Neural crest cell (in vitro differentiated cells): Measurements from ENCODE around the gene SRI. TPM values are rescaled to one million over a fixed set of nuclear protein-coding genes. Genes with fewer than 3 reads are reported as not detected.

Experiments
- DNase-seq: peaks from one replicate; pipeline ENCODE4 v3.0.0; 2021; ENCODE audit warnings: low read depth, mixed read lengths, low spot score
- H3K27ac Mint-ChIP-seq: one replicate; pipeline ENCODE4 v1.8.0; 2021; ENCODE audit warnings: mild to moderate bottlenecking, mixed read lengths; ENCODE audit not compliant: unreplicated experiment
- H3K27me3 Mint-ChIP-seq: 2 replicates; pipeline ENCODE4 v1.8.0; 2021; ENCODE audit warnings: low read depth, mild to moderate bottlenecking, mixed read lengths
- H3K36me3 Mint-ChIP-seq: 2 replicates; pipeline ENCODE4 v1.8.0; 2021; ENCODE audit warnings: low read depth, mild to moderate bottlenecking, mixed read lengths
- H3K4me1 Mint-ChIP-seq: 2 replicates; pipeline ENCODE4 v1.8.0; 2021; ENCODE audit warnings: mixed read lengths
- H3K4me3 Mint-ChIP-seq: one replicate; pipeline ENCODE4 v1.8.0; 2021; ENCODE audit warnings: mild to moderate bottlenecking, mixed read lengths
- H3K9me3 Mint-ChIP-seq: 2 replicates; pipeline ENCODE4 v1.8.0; 2021; ENCODE audit warnings: mixed read lengths
- CTCF ChIP-seq: fragments of 200-600 bp; sonication (generic); conservative IDR thresholded peaks from 2 replicates; pipeline ENCODE4 v1.5.0; 2021; ENCODE audit warnings: antibody characterized with exemption, mild to moderate bottlenecking
- total RNA-seq: library from RNA; stranded (reverse); gene quantifications from 2 replicates; pipeline ENCODE4 v1.2.1, GENCODE V29; 2021

SRI gene
- total RNA-seq, 1 donor from 2014 or later, result 143 TPM

- Mint-ChIP-seq H3K4me3 (no peak overlapping the region), H3K27ac (no peak overlapping the region), H3K4me1 (peaks cover 11% of the 10 kb centered on the region), H3K36me3 (peaks cover 14% of the 10 kb centered on the region), H3K9me3 (no peaks in the 10 kb centered on the region), H3K27me3 (no peaks in the 10 kb centered on the region)
- no peak for DNase-seq
- no peak for TF ChIP-seq CTCF
Observed at GRCh38 chr7:88200789-88201188, 19.0 kb downstream of the SRI start.

- H3K36me3 Mint-ChIP-seq, result peaks cover 14% of the 10 kb centered on the region
- no peak overlapping the region for H3K27ac Mint-ChIP-seq
- TF ChIP-seq CTCF, result no peak
- no peak for DNase-seq
- H3K9me3 Mint-ChIP-seq, result no peaks in the 10 kb centered on the region
- no peaks in the 10 kb centered on the region for H3K27me3 Mint-ChIP-seq
- H3K4me3 Mint-ChIP-seq, result no peak overlapping the region
- peaks cover 11% of the 10 kb centered on the region for H3K4me1 Mint-ChIP-seq
Observed at GRCh38 chr7:88200261-88200660, 19.6 kb downstream of the SRI start.

GRCh38 chr7:88191911-88192310 lies 27.9 kb downstream of the SRI start:
- Mint-ChIP-seq H3K27ac (no peak overlapping the region), H3K36me3 (peaks cover 2% of the 10 kb centered on the region), H3K4me3 (no peak overlapping the region), H3K4me1 (no peaks in the 10 kb centered on the region), H3K27me3 (no peaks in the 10 kb centered on the region), H3K9me3 (no peaks in the 10 kb centered on the region)
- DNase-seq, result no peak
- no peak for TF ChIP-seq CTCF

DNA sequence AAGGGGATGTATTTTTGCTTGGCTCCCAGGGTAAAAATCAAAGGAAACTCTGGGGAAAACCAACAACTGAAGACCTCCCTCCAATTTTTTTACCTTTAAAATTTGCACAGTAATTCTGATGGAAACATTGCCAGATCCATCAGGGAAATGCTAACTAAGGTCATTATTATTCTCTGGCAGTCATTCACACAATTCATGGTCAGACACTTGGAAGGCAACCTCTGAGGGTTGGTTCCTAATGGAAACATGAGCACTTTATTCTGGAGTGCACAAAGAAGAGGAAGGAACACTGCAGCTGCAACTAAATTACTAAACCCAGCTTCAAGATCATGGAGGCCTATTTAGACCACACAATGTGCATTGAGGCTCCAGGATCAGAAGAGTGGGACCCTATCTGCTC lies 34.2 kb downstream of the SRI start:
- H3K9me3 Mint-ChIP-seq, result no peaks in the 10 kb centered on the region
- no peak overlapping the region for H3K4me3 Mint-ChIP-seq
- no peaks in the 10 kb centered on the region for H3K27me3 Mint-ChIP-seq
- peaks cover 4% of the 10 kb centered on the region for H3K4me1 Mint-ChIP-seq
- no peak for TF ChIP-seq CTCF
- H3K36me3 Mint-ChIP-seq, result peaks cover 6% of the 10 kb centered on the region
- H3K27ac Mint-ChIP-seq, result no peak overlapping the region
- DNase-seq, result no peak

DNA sequence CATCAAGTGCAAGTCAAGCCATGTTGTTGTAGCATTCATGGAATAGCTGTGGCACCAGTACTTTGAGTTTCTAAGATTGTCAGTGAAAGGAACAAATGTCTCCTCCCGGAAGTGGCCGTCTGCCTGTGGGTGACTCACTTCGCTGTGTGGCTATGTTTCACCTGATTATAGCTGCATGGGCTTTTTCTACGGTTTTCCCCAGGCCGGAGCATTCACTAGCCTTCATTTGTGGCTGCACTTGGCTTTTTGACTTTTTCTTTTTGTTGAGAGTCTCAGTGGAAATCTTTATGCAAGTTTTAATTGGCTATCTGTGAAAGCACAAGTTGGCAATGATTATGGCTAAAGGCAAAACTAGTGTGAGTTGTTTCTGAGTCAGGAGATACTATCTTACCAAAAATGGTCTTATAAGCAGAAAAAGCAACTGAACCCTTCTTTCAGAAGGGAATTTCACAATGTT lies 35.0 kb downstream of the SRI start:
- no peaks in the 10 kb centered on the region for H3K27me3 Mint-ChIP-seq
- no peak overlapping the region for H3K27ac Mint-ChIP-seq
- no peak for TF ChIP-seq CTCF
- H3K9me3 Mint-ChIP-seq, result no peaks in the 10 kb centered on the region
- no peak overlapping the region for H3K4me3 Mint-ChIP-seq
- DNase-seq, result no peak
- peaks cover 6% of the 10 kb centered on the region for H3K36me3 Mint-ChIP-seq
- peaks cover 4% of the 10 kb centered on the region for H3K4me1 Mint-ChIP-seq

DNA sequence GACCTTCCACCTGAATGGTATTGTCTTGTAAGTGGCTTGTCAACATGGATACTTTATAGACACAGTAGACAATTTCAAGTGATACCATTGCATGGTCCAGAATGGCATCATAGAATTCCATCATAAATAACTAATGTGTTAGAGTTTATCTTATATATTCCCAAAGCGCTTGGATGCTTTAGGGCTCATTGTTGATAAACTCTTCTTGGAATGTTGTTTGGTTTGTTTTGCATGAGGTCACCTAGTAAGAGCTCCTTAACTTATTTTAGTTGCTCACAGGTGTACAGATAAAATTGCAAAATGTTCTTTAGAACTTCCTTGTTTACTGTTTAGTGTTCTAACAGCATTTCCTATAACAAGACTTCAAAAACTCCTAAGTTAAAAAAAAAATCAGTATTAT lies 36.8 kb downstream of the SRI start:
- Mint-ChIP-seq H3K9me3 (no peaks in the 10 kb centered on the region), H3K4me3 (no peak overlapping the region), H3K36me3 (peaks cover 6% of the 10 kb centered on the region), H3K4me1 (peaks cover 4% of the 10 kb centered on the region), H3K27me3 (no peaks in the 10 kb centered on the region), H3K27ac (no peak overlapping the region)
- DNase-seq, result no peak
- TF ChIP-seq CTCF, result no peak
